ENCODE data around the gene DLG2. TPM values are rescaled to one million over a fixed set of nuclear protein-coding genes. Genes with fewer than 3 reads are reported as not detected.
"Not testable (repeated sequence)": the region's sequence is repeated elsewhere in the genome, so short reads cannot be mapped to it uniquely, and the experiment has no call there.

The DLG2 gene
- total RNA-seq, 1 donor from 2014 or later = 25.3 TPM

DNA sequence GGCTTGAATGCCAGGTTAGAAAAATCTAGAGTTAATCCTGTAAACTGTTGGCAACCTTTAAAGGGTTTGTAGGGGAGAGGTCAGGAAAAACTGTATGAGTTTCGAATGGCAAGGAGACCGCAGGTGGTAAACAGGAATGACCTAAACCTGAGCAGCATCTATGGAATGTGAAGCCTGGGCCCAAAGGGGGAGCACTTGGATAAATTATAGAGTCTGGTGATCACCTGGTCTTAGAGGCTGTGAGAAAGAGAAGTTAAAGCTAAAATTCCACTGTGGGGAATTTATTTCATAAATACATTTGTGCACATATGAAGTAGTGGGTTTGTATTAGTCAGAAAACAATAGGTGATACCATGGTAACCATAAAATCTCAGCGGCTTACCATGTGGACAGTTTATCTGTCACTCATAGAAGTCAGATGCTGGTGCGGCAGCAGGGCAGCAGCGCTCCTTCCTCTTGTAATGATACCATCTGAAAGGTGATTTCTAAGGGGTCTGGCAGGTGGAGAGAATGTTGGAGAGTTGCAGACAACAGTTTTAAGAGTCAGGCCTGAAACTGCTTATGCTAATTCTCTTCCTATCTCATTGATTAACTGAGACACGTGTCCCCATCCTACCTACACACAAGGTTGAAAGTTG lies 1236.6 kb downstream of the DLG2 start:
- no peak for DNase-seq (ENCODE audit: low spot score)

DNA sequence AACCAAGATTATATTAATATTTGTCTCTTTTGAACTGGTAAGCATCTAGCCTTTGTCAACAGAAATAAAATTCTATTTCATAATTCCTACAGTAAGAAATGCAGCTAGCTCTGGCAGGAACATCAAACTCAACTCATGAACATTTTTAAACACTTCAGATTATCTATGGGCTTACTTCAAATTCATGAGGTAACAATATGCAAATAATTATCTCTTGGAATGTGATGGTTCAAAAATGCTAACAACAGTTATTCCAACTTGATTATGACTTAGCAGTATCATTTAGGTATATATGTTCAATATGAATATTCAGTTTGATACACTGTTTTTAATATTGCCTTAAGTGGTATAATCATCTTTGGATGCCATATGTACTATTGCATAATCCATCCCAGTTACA lies 1237.4 kb downstream of the DLG2 start:
- no peak for DNase-seq (ENCODE audit: low spot score)

DNA sequence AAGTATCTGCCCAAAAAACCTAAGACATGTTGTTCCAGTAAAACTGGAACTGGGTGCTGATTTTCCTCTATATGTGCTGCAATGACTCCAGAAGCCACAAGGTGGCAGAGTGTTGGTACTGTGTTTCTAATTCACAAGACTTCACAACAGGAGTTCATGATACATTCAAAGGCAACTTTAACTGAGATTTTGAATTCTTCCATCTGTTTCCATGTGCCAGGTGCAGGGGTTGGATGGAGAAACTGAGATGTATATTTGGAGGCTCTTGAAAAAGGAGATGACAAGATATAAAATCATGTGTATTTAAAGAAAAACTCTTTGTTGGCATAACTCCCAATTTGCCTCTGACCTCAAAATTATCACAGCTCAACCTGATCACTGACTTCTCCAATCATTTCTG lies 1242.4 kb downstream of the DLG2 start:
- DNase-seq (ENCODE audit: low spot score) = peak; percentile 48

DNA sequence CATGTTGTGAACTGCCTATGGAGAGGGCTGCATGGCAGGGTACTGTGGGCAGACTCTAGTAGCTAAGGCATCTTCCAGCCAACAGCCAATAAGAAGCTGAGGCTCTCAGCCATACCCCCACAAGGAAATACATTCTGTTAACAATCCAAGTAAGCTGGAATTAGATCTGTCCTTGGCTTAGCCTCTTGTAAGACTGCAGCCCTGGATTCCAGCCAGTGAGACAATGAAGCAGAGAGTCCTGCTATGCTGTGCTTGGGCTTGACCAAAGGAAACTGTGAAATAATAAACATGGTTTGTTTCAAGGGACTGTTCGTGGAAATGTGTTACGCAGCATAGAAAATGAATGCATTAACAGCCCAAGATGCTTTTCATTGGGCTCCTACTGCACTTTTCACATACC lies 1243.6 kb downstream of the DLG2 start:
- peak; percentile 1 for DNase-seq (ENCODE audit: low spot score)

DNA sequence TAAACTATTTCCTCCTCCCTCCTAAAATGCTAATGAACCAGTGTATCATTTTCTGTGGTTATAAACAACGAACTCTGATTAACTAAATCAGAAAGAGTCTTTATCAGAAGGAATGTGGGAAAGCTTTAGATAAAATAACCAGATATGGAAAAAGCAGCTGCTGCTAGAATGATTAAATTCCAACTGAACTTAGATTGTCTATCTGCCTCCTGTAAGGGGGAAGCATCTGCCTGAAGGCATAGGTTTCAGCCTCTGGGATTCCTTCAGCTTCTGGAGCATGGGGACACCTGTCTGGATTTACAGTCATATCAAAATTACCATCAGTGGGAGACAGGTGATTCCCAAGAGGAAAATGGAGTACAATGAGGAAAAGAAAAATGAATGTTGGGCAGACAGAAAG lies 1245.5 kb downstream of the DLG2 start:
- no peak for DNase-seq (ENCODE audit: low spot score)

DNA sequence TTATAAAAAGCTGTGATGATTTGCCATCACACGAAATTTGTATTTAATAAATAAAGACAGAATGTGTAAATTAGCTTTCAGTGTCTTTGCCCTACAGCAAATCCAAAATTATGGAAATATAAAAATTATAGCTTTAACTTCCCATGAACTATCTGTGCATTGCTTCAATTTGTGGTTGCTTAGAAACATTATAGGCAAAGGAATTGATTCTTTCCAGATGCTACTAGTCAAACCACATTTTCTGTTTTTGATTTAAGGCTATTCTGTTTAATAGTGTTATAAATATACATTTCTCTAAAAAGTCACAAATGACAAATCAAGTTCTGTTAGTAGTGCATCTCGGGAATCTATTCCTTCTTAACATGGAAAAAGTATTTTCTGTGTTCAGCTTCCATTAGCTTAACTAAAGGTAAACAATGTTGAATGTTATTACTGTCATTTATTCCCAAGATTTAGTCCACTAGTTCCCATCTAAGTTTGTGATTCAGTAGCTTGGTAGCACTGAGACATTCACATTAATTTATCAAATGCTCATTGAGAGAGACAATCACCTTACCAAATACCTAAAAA lies 1254.7 kb downstream of the DLG2 start:
- DNase-seq (ENCODE audit: low spot score) = no peak

DNA sequence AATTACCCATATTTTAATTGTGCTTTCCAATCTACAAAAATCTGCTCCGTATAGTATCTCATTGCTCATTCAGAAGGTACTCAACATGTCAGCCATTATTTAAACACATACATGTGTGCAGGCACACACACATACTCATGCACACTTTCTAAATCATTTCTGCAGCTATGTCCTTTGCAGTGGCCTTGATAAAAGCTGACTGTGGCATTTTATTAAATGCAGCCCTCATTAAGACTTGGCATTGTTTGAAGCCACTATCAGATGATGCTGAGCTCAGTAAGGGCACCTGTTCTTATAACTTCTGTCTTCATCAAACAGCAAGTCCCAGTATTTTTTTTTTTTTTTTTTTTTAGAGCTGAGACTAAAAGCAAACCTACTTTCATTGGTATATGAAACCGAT lies 1269.1 kb downstream of the DLG2 start:
- DNase-seq (ENCODE audit: low spot score) = no peak

DNA sequence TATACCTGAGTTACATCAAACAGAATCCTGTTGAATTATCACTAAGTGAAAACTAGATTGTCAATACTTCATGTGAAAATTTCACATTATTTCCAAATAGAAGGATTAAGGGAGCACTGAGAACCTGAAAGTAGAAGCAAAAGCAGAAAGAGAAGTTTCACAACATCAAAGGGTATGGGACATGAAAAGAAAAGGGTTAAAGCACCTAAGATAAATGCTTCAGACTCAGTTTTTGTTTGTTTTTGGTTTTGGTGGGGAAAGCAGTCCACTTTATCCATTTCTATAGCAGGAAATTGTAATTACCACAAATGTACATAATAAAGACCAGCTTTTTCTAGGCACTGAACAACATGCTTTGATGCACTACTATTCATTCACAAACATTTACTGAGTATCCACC lies 1271.2 kb downstream of the DLG2 start:
- no peak for DNase-seq (ENCODE audit: low spot score)

DNA sequence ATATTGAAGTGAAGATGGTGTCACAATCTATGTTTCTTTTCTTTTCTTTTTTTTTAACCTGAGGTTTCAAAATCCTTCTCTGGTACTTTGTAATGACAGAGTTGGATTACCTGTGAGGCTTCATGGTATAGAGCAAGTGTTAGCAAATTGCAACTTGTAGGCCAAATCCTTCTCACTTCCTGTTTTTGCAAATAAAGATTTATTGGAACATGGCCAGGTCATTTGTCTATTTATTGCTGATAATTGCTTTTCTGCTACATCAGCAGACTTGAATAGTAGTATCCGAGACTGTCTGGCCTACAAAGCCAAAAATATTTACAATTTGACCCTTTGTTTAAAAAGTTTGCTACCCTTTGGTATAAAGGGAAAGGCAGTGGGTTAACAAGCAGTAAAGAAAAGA lies 1281.5 kb downstream of the DLG2 start:
- DNase-seq (ENCODE audit: low spot score) = no peak

DNA sequence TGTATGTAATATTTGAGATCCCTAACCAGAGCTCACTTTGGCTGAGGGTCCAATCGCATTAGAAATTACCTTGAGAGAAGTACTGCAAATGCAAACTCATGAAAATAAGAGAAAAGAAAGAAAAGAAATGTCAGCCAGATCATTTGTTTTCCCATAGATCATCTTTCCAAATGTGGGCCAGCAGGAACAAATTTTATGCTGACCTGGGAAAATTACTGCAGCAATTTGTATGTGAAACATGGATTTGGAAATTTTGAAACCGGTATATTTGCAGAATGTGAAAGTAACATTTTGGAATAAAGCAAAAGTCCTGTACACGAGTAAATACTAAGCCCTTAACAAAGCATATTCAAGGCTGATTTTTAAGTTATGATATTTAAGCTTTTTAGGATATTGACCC lies 1282.1 kb downstream of the DLG2 start:
- DNase-seq (ENCODE audit: low spot score) = no peak

DNA sequence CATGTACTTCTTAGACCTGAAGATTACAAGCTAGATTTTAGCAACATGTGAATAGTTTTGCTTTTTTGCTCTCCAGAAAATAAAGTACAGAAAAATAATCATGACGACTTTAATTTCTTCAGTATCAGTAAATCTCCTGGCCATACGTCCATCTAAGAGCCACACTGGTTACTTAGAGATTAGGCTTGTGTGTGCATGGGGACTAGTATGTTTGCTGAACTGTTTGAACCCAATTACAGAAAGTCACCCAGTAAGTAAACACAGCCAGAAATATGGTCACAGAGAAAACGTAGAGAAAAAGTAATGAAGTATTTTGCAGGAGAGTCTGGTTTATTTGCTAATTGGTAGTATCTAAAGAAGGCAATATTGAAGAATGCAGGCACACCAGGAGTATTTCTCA lies 1287.3 kb downstream of the DLG2 start:
- no peak for DNase-seq (ENCODE audit: low spot score)

DNA sequence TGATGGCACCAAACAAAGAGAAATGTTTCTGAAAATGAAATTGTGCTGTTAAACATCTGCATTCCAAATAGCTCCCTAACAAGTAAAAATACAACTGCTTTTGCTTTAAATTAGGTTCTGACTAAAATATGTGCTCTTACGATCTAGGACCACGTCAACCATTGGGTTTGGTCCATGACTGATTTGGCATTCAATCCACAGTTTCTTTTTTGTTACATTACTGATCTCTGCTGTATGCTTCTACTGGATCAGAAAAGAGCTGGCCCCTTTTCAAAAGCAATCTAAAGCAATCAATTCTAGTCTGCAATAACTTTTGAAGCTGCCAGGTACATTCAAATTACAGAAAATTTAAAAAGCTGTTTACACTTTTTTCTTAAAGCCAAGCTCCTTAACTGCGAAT lies 1293.9 kb downstream of the DLG2 start:
- no peak for DNase-seq (ENCODE audit: low spot score)

DNA sequence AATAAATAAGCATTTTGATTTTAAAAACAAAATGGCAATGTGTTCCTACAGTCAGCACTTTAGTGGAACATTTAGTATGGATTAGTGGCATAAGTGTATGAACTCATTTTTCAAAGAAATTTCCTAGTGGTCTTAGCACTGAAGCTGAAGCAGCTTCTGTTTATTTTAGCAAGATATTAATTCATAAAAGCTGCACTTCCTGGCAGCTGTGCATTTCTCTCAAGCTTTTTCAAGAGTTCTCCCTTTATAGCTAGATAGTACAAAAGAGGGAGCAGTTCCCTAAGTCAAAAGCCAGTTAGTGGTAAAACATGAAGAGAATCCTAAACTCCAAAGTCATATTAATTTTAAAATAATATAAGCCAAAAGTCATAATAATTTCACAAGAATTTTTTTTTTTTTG lies 1304.9 kb downstream of the DLG2 start:
- DNase-seq (ENCODE audit: low spot score) = no peak

DNA sequence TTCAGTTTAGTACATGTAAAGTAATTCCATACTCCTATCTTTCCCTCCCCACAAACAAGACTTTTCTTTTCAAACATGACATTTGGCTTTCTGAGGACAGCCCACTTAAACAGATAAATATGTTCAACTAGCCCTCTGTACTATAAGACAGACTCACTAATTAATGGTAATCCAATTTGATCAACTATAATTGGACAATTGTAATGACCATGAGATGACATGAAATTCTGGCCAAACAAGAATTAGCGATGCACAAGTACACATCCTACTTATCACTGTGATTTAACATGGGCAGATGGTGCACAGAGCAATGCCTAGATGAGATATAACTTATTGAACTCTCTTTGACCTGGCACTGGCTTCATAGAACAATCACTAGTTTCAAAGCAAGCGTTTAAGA lies 1307.3 kb downstream of the DLG2 start:
- no peak for DNase-seq (ENCODE audit: low spot score)

DNA sequence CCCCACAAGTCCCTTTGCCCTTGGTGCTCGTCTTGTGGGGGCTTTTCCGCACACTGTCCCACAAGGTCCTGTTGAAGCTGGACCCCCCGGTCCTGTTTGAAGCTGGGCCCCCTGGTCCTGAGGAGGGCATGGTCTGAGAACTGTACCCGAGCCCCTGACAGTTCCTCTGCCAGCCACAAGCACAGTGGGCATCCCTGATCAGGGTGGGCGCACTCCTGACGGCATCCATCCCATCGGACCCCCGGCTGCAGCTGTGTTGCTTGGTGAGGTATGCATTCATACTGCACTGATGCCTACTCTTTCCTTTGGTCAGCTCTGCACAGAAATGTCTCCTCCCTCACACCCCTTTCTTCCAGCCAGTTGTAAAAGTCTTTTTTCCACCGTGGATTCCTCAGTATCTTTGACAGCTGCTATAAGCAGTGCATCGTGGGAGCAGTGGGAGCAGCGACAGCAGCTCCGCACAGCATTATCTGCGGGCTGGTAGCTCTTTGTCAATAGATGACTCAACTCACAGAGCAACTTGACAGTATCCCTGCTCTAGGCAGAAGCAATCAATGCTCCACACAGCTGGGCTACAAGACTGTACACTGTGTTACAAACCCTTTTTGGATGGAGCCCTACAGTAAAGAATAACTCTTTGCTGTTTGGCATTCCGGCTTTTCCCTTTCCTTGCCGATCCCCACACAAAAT lies 1310.1 kb downstream of the DLG2 start:
- no peak for DNase-seq (ENCODE audit: low spot score)

DNA sequence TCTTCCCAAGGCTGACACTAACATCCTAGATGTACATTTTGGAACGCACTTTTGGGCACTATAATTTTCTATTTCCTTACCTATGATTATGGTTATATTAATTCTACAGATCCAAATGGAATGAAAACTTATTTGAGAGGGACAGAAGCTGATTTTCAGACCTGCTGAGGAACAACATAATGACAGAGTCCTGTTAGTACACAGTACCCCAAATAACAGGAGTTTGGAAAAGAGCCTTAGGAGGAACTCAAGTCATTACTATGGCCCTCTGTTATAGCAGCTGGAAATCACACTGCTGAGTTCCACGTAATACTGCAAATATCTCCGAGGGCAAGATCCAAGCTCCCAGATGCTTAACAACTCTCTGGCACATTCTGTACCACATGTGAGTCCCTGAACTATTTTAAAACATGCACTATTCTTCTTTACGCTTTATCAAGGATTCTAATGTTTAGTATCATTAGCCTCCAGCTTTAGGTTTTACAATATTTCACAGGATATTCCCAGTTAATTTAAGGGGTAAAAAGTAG lies 1313.2 kb downstream of the DLG2 start:
- DNase-seq (ENCODE audit: low spot score) = no peak

DNA sequence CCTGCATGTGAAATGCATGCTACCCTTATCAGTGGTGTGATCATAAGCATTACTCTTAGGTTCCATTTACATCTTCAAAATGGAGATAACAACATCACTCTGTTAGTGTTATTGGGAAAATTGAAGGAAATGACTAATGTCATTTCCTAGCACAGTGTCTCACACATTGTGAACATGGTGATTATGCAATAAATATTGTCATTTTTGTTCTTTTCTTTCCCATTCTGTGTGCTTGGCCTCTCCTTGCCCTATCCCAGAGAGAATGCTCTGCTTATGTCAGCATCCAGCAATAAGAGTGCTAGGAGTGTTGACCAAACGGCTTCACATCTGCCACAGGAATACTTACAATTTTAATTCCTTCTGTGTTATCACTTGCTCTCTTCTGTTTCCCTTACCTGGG lies 1316.9 kb downstream of the DLG2 start:
- no peak for DNase-seq (ENCODE audit: low spot score)

DNA sequence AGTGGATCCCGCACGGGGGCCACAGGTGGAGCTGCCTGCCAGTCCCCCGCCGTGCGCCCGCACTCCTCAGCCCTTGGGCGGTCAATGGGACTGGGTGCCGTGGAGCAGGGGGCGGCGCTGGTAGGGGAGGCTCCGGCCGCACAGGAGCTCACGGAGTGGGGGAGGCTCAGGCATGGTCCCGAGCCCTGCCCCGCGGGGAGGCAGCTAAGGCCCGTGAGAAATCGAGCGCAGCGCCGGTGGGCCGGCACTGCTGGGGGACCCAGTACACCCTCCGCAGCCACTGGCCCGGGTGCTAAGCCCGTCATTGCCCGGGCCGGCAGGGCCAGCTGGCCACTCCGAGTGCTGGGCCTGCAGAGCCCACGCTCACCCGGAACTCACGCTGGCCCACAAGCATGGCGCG lies 1318.7 kb downstream of the DLG2 start:
- DNase-seq (ENCODE audit: low spot score) = not testable (repeated sequence)

DNA sequence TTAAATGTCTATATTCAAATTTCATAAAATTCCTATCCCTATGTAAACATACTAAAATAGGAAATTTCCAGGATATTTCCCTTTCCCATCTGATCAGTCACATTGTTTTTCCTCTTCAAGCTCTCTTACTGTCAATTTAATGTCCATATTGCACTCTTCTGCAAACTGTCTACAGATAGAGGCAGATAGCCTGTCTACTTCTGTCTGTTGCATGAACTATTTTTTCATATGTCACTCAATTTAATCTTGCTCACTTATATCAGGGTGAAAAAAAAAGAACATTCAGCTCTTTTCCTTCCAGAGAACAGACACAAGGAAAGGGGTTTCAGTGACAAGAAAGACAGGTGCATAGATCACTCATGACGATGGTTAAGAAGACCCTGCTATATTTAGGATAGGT lies 1327.1 kb downstream of the DLG2 start:
- DNase-seq (ENCODE audit: low spot score) = no peak

DNA sequence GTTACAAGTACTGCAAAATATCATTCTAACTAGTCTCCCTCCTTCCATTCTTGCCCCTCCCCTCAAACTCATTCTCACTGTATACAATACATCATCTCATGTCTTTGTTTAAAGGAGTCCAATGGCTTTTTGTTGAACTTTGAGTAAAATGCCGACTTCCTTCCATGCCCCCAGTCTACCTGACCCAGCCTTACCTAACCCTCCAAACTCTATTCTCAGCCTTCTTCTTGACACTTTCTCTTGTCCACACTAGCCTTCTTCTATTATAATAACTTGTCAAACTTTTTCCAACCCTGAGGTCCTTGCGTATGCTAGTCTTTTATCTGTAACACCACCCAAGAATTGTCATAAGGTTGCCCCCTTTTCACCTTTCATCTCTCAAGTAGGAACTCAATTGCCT lies 1329.6 kb downstream of the DLG2 start:
- DNase-seq (ENCODE audit: low spot score) = no peak

DNA sequence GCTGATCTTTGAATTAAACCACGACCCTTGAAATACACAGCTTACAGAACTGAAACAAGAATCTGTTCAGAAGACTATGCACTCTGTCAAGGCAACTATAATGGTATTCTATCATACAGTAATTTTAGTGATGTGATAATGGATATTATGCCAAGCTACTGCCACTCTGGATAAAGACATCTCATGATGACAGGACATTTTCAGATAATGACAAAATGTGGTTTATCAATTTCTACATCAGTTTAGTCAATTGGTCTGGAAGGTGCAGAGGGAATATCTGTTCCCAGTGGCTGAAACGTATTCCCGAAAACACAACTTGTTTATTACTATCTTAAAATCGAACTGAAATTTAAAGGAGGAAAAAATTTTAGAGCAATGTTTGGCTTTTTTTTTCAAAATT lies 1331.3 kb downstream of the DLG2 start:
- no peak for DNase-seq (ENCODE audit: low spot score)

DNA sequence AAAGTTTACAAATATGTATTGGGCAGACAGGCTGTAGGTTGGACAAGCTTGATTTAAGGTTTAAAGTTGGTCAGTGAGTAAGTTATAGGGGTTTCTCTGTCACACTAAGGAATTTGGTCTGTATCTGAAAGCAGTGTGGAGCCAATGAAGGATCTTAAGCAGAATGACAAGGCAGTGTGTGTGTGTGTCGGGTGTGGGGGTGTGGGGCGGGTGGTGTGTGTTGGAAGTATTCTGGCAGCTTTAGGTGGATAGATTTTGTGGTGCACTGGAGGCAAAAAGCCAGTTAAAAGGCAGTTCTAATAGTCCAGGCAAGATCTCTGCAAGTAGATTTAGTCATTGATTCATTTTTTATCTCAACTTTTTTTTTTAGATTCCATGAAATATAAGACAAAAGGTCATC lies 1334.2 kb downstream of the DLG2 start:
- DNase-seq (ENCODE audit: low spot score) = no peak

DNA sequence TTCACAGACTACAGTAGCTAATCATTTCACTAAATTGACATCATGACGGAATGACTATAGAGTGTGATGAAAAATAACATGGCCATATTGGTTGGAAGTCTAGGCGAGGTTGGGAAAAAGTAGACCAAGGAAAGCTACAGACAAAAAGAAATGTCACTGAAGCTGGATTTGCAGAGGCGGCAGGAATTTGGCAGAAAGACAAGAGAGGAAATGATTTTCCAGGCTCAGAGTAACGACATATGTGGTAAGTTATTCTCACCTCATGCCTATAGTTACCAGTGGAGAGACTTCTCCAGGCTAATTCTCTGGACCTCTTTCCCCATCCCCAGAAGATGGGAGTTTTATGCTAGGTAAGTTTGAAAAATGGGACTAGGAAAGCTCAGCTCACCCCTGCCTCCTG lies 1335.1 kb downstream of the DLG2 start:
- no peak for DNase-seq (ENCODE audit: low spot score)

Measured in umbilical cord (tissue), 2 donors.